Measurements from ENCODE around the gene RCAN2.

The RCAN2 gene

DNA sequence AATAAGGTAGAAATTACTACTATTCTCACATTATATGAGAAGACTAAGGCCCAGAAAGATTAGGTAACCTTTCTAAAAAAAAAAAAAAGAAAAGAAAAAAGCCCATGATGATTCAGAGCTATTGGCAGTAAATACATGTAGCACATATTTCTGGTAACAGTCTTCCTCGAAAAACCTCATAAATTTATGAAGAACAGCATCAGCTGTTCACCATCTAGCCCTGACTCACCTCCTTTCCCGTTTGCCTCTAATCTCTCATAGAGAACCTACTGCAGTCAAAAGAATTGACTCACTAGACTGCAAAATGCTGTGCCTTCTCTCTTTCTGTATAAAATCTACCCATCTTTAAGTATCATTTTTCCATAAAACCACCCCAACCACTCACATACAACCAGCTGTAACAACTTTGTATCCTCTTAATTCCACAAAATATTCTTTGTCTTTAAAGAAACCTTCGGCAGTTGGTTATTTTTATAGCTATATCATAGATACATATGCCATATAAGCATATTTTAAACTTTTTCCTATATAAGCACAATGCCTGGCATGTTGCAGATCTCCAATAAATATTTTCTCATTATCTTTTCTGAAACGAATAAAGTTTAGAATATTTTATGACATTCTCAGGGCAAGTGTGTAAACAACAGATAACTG is 167.8 kb downstream of the RCAN2 start:
- TF ChIP-seq, protein P1, sequence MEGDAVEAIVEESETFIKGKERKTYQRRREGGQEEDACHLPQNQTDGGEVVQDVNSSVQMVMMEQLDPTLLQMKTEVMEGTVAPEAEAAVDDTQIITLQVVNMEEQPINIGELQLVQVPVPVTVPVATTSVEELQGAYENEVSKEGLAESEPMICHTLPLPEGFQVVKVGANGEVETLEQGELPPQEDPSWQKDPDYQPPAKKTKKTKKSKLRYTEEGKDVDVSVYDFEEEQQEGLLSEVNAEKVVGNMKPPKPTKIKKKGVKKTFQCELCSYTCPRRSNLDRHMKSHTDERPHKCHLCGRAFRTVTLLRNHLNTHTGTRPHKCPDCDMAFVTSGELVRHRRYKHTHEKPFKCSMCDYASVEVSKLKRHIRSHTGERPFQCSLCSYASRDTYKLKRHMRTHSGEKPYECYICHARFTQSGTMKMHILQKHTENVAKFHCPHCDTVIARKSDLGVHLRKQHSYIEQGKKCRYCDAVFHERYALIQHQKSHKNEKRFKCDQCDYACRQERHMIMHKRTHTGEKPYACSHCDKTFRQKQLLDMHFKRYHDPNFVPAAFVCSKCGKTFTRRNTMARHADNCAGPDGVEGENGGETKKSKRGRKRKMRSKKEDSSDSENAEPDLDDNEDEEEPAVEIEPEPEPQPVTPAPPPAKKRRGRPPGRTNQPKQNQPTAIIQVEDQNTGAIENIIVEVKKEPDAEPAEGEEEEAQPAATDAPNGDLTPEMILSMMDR (IDR thresholded peaks at IDR 0.05; ENCODE audit: low read depth, low read length, missing control alignments) = no peak
- H3K4me3 ChIP-seq (ENCODE audit: low read depth, low read length) = no peak overlapping the region
- DNase-seq (ENCODE audit: low read depth) = no peak

GRCh38 chr6:46320505-46320904 is 170.7 kb downstream of the RCAN2 start:
- no peak overlapping the region for H3K4me3 ChIP-seq (ENCODE audit: low read depth, low read length)
- no peak for DNase-seq (ENCODE audit: low read depth)
- TF ChIP-seq, protein P1 (IDR thresholded peaks at IDR 0.05; ENCODE audit: low read depth, low read length, missing control alignments) = no peak

DNA sequence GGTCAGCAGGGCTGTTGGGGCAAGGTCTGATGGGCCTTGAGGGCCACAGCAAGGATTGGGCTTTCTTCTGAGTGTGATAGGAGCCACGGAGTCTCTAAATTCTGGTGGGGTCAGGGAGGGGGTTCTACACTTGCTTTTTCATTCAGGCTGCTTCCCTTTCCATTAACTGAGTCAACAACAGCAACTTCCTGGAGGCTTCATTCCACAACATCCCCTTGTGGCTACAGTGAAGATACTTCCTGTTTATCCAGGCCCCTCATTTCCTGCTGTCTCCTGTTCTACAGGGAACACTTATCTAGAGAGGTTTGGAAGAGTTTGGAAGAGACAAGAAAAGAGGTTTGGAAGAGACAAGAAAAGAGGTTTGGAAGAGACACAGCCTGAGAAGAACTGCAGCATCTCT is 175.7 kb downstream of the RCAN2 start:
- H3K4me3 ChIP-seq (ENCODE audit: low read depth, low read length) = no peak overlapping the region
- no peak for DNase-seq (ENCODE audit: low read depth)
- TF ChIP-seq, protein P1 (IDR thresholded peaks at IDR 0.05; ENCODE audit: low read depth, low read length, missing control alignments) = no peak

DNA sequence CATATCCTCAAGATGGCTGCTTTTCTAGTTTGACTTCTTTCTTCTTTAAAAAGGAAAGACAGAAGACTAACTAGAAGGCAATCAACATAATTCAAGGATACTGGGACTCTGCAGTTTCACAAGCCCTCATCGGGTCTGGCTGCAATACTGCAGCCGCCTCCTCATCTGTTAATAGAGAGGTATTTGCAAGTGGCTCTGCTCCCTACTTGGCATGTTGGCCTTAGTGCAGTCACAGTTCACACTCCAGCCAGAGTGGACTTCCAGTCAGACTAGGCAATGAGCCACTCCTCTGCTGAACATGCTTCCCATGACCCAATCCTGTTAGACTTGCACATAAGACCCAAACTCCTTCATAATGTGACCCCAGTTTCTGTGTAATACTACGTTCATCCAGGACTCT is 178.6 kb downstream of the RCAN2 start:
- no peak for DNase-seq (ENCODE audit: low read depth)
- TF ChIP-seq, protein P1 (IDR thresholded peaks at IDR 0.05; ENCODE audit: low read depth, low read length, missing control alignments) = no peak
- H3K4me3 ChIP-seq (ENCODE audit: low read depth, low read length) = no peak overlapping the region

GRCh38 chr6:46310196-46310595 is 181.1 kb downstream of the RCAN2 start:
- TF ChIP-seq, protein P1 (IDR thresholded peaks at IDR 0.05; ENCODE audit: low read depth, low read length, missing control alignments) = no peak
- DNase-seq (ENCODE audit: low read depth) = no peak
- H3K4me3 ChIP-seq (ENCODE audit: low read depth, low read length) = no peak overlapping the region

DNA sequence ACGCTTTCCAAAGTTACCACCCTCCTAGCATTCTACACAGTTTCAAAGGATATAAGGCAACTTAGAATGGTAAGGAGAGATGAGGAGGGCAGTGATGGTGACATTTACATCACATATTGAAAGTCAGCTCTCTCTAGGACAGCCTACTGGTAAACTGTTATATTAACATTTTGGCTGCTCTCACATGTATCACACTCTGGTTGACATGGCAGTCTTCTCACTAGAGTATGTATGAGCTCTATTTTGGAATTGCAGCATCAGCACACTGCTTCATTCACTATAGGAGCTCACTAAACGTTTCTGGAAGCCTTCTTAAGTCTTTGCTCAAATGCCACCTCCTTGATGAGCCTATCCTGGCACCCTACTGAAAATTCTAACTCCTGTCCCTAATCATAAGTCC is 184.8 kb downstream of the RCAN2 start:
- TF ChIP-seq, protein P1 (IDR thresholded peaks at IDR 0.05; ENCODE audit: low read depth, low read length, missing control alignments) = no peak
- DNase-seq (ENCODE audit: low read depth) = no peak

GRCh38 chr6:46305833-46306232 is 185.4 kb downstream of the RCAN2 start:
- H3K4me3 ChIP-seq (ENCODE audit: low read depth, low read length) = no peak overlapping the region
- TF ChIP-seq, protein P1 (IDR thresholded peaks at IDR 0.05; ENCODE audit: low read depth, low read length, missing control alignments) = no peak
- DNase-seq (ENCODE audit: low read depth) = no peak

More for the DNA sequence above, 184.8 kb downstream of the RCAN2 start:
- no peak overlapping the region for H3K4me3 ChIP-seq (ENCODE audit: low read depth, low read length)
